Activated T-helper 17 cell treated with anti-CD3 and anti-CD28 coated beads, Interleukin-2, amount 50 U/mL, for 72 hours (primary cell): ENCODE measurements around the gene RIOK1. TPM values are rescaled to one million over a fixed set of nuclear protein-coding genes. Genes with fewer than 3 reads are reported as not detected.

ENCODE experiments used
- ATAC-seq: fragments of 150-1000 bp; cut with Tn5 transposase; replicated peaks from 2 replicates; pipeline ENCODE4 v1.10.0; 2021; ENCODE audit warnings: mild to moderate bottlenecking, moderate library complexity
- H3K27ac Mint-ChIP-seq: one replicate; pipeline ENCODE4 v1.8.0; 2022; ENCODE audit warnings: mixed read lengths
- H3K27me3 Mint-ChIP-seq: one replicate; pipeline ENCODE4 v1.8.0; 2022; ENCODE audit warnings: mixed read lengths
- H3K36me3 Mint-ChIP-seq: one replicate; pipeline ENCODE4 v1.8.0; 2022; ENCODE audit warnings: low read depth, mild to moderate bottlenecking, mixed read lengths
- H3K4me1 Mint-ChIP-seq: one replicate; pipeline ENCODE4 v1.8.0; 2022; ENCODE audit warnings: mixed read lengths
- H3K4me3 Mint-ChIP-seq: one replicate; pipeline ENCODE4 v1.8.0; 2022; ENCODE audit warnings: mild to moderate bottlenecking, mixed read lengths
- H3K9me3 Mint-ChIP-seq: one replicate; pipeline ENCODE4 v1.8.0; 2022; ENCODE audit warnings: mixed read lengths
- total RNA-seq, 2 donors: library from RNA; stranded (reverse); gene quantifications; one replicate each; pipeline ENCODE4 v1.2.3, GENCODE V29; 2022

RIOK1 gene
- total RNA-seq, 2 donors from 2014 or later, result 23.4 to 48.9 TPM

GRCh38 chr6:7390226-7390878, 744 bp downstream of the RIOK1 start:
- peak overlapping the region; percentile 77 for H3K27ac Mint-ChIP-seq
- H3K4me1 Mint-ChIP-seq, result peaks cover 25% of the 10 kb centered on the region
- peak overlapping the region; percentile 85 for H3K4me3 Mint-ChIP-seq
- no peaks in the 10 kb centered on the region for H3K9me3 Mint-ChIP-seq
- no peaks in the 10 kb centered on the region for H3K27me3 Mint-ChIP-seq
- ATAC-seq, result peak; percentile 5
- peaks cover 51% of the 10 kb centered on the region for H3K36me3 Mint-ChIP-seq

- H3K27me3 Mint-ChIP-seq, result no peaks in the 10 kb centered on the region
- H3K36me3 Mint-ChIP-seq, result peaks cover 59% of the 10 kb centered on the region
- no peaks in the 10 kb centered on the region for H3K9me3 Mint-ChIP-seq
- peak overlapping the region; percentile 85 for H3K4me3 Mint-ChIP-seq
- H3K27ac Mint-ChIP-seq, result peak overlapping the region; percentile 77
- no peak for ATAC-seq
- H3K4me1 Mint-ChIP-seq, result peaks cover 25% of the 10 kb centered on the region
Measured at GRCh38 chr6:7391151-7391550, 1.5 kb downstream of the RIOK1 start.

GRCh38 chr6:7392402-7392801, 2.8 kb downstream of the RIOK1 start:
- no peak for ATAC-seq
- H3K4me1 Mint-ChIP-seq, result peaks cover 25% of the 10 kb centered on the region
- peaks cover 70% of the 10 kb centered on the region for H3K36me3 Mint-ChIP-seq
- no peaks in the 10 kb centered on the region for H3K27me3 Mint-ChIP-seq
- H3K27ac Mint-ChIP-seq, result no peak overlapping the region
- peak overlapping the region; percentile 85 for H3K4me3 Mint-ChIP-seq
- no peaks in the 10 kb centered on the region for H3K9me3 Mint-ChIP-seq

GRCh38 chr6:7401075-7401474, 11.5 kb downstream of the RIOK1 start:
- H3K4me1 Mint-ChIP-seq, result no peaks in the 10 kb centered on the region
- no peaks in the 10 kb centered on the region for H3K9me3 Mint-ChIP-seq
- no peak overlapping the region for H3K4me3 Mint-ChIP-seq
- H3K27ac Mint-ChIP-seq, result peak overlapping the region; percentile 4
- no peaks in the 10 kb centered on the region for H3K27me3 Mint-ChIP-seq
- H3K36me3 Mint-ChIP-seq, result peaks cover 99% of the 10 kb centered on the region
- no peak for ATAC-seq

GRCh38 chr6:7402716-7403115, 13.1 kb downstream of the RIOK1 start:
- H3K27me3 Mint-ChIP-seq, result no peaks in the 10 kb centered on the region
- no peaks in the 10 kb centered on the region for H3K9me3 Mint-ChIP-seq

DNA sequence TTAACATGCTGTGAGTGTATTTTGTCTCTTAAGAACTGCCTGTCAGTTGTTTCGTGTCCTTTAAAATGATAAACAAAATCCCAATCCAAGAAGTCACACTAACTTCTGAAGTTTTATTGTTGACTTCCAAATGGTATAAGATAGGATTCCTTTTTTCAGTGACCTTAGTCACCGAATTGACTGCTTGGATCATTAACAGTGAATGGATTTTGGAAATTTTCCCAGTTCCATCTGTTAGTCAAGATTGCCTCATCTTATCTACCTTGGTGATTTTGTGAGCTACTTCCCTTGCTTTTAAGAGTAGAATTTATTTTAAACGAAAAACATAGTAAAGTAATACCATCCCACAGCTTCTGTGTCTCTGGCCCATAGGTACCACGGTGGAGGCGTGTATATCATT, 14.9 kb downstream of the RIOK1 start:
- H3K4me3 Mint-ChIP-seq, result no peak overlapping the region
- H3K4me1 Mint-ChIP-seq, result no peaks in the 10 kb centered on the region
- ATAC-seq, result no peak
- H3K27me3 Mint-ChIP-seq, result no peaks in the 10 kb centered on the region
- no peaks in the 10 kb centered on the region for H3K9me3 Mint-ChIP-seq
- H3K27ac Mint-ChIP-seq, result no peak overlapping the region
- peaks cover 100% of the 10 kb centered on the region for H3K36me3 Mint-ChIP-seq

More at GRCh38 chr6:7402716-7403115, 13.1 kb downstream of the RIOK1 start:
- H3K27ac Mint-ChIP-seq, result no peak overlapping the region
- no peak for ATAC-seq
- H3K4me3 Mint-ChIP-seq, result no peak overlapping the region
- peaks cover 100% of the 10 kb centered on the region for H3K36me3 Mint-ChIP-seq
- H3K4me1 Mint-ChIP-seq, result no peaks in the 10 kb centered on the region

GRCh38 chr6:7406743-7407142, 17.1 kb downstream of the RIOK1 start:
- no peak for ATAC-seq
- Mint-ChIP-seq H3K27me3 (no peaks in the 10 kb centered on the region), H3K27ac (no peak overlapping the region), H3K36me3 (peaks cover 100% of the 10 kb centered on the region), H3K9me3 (no peaks in the 10 kb centered on the region), H3K4me3 (no peak overlapping the region), H3K4me1 (no peaks in the 10 kb centered on the region)

DNA sequence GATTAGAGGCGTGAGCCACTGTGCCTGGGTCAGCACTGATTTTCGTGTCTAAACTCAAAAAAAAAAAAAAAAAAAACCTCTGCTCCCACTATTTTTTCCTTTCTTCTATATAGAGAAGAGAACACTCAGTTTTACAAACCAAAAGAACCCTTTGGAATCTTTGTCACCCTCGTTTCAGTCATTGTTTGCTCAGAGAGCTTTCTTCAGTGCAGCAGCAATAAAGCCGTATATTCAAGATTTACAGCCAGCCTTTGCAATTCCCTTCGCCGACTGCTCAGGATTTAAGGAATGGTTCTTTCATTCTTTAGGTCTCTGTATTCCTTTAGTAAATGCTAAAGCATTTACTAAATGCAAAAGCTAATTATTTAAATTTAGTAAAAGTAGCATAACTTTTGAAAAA, 20.1 kb downstream of the RIOK1 start:
- Mint-ChIP-seq H3K9me3 (no peaks in the 10 kb centered on the region), H3K27me3 (no peaks in the 10 kb centered on the region), H3K4me3 (no peak overlapping the region), H3K27ac (no peak overlapping the region), H3K36me3 (peaks cover 100% of the 10 kb centered on the region), H3K4me1 (no peaks in the 10 kb centered on the region)
- no peak for ATAC-seq

- Mint-ChIP-seq H3K4me1 (no peaks in the 10 kb centered on the region), H3K36me3 (peaks cover 100% of the 10 kb centered on the region), H3K9me3 (no peaks in the 10 kb centered on the region), H3K27ac (peak overlapping the region; percentile 54), H3K27me3 (no peaks in the 10 kb centered on the region), H3K4me3 (no peak overlapping the region)
- no peak for ATAC-seq
Measured at GRCh38 chr6:7410851-7411250, 21.2 kb downstream of the RIOK1 start.

DNA sequence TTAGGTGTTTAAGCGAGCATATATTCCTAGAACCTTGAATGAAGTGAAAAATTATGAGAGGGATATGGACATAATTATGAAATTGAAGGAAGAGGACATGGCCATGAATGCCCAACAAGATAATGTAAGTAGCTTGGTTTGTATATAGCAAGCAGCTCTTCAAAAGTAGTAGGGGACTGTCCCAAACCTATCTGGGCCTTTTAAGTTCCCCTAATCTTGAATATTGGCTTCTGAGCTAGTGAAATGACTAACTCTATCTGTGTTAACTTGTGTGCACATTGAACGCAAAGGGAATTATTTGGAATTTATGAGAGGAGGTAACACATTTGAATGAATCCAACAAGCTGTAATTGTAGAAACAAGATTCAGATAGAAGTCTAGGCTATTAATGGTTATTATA, 21.7 kb downstream of the RIOK1 start:
- no peaks in the 10 kb centered on the region for H3K4me1 Mint-ChIP-seq
- H3K27ac Mint-ChIP-seq, result peak overlapping the region; percentile 54
- H3K27me3 Mint-ChIP-seq, result no peaks in the 10 kb centered on the region
- no peaks in the 10 kb centered on the region for H3K9me3 Mint-ChIP-seq
- no peak overlapping the region for H3K4me3 Mint-ChIP-seq
- no peak for ATAC-seq
- peaks cover 100% of the 10 kb centered on the region for H3K36me3 Mint-ChIP-seq

DNA sequence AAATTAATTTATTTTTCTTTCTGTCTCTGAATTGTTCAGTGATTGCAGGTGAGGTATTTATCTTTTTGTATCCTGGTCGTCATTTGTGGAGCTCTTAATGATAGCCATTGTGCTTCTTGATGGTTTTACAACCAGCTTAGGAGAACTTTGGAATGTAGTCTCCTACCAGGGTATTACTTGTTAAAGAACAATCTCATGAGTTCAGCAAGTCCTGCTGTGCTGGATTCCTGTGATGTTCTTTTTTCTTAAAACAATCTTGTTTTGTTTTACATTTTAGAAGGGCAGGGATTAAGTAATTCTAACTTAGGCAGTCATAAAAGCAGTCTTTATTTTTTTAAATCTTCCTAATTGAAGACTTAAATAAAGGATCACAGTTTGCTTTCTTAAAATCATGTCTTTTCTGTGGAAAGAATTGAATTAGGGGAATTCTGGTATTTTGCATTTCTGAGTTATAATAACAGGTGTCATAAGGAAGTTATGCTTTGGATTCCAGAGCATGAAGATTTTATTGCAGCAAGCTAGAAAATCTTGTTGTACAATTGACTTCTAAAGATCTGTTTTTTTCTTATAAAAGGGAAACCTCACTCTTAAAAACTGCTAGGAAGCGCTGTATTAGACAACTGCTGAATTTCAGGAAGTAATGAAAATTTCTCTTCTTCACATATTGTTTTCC, 23.7 kb downstream of the RIOK1 start:
- Mint-ChIP-seq H3K27me3 (no peaks in the 10 kb centered on the region), H3K4me1 (no peaks in the 10 kb centered on the region), H3K36me3 (peaks cover 100% of the 10 kb centered on the region), H3K9me3 (no peaks in the 10 kb centered on the region), H3K4me3 (no peak overlapping the region), H3K27ac (no peak overlapping the region)
- ATAC-seq, result no peak

DNA sequence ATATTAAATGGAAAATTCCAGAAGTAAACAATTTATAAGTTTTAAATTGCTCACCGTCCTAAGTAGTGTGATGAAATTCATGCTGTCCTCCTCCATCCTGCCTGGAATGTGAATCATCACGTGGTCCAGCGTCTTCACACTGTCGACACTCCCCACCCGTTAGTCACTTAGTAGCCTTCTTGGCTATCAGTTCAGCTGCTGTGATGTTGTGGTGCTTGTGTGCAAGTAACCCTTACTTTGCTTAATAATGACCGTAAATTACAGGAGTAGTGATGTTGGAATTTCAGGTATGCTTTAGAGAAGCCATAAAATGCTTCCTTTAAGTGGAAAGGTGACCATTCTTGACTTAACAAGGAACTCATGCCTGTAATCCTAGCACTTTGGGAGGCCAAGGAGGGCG, 25.2 kb downstream of the RIOK1 start:
- Mint-ChIP-seq H3K27ac (no peak overlapping the region), H3K36me3 (peaks cover 100% of the 10 kb centered on the region), H3K4me3 (no peak overlapping the region), H3K9me3 (no peaks in the 10 kb centered on the region), H3K27me3 (no peaks in the 10 kb centered on the region), H3K4me1 (no peaks in the 10 kb centered on the region)
- ATAC-seq, result no peak

- Mint-ChIP-seq H3K4me3 (no peak overlapping the region), H3K27me3 (no peaks in the 10 kb centered on the region), H3K27ac (no peak overlapping the region), H3K4me1 (no peaks in the 10 kb centered on the region), H3K36me3 (peaks cover 75% of the 10 kb centered on the region), H3K9me3 (no peaks in the 10 kb centered on the region)
- ATAC-seq, result no peak
Measured at GRCh38 chr6:7417684-7418083, 28.1 kb downstream of the RIOK1 start.

DNA sequence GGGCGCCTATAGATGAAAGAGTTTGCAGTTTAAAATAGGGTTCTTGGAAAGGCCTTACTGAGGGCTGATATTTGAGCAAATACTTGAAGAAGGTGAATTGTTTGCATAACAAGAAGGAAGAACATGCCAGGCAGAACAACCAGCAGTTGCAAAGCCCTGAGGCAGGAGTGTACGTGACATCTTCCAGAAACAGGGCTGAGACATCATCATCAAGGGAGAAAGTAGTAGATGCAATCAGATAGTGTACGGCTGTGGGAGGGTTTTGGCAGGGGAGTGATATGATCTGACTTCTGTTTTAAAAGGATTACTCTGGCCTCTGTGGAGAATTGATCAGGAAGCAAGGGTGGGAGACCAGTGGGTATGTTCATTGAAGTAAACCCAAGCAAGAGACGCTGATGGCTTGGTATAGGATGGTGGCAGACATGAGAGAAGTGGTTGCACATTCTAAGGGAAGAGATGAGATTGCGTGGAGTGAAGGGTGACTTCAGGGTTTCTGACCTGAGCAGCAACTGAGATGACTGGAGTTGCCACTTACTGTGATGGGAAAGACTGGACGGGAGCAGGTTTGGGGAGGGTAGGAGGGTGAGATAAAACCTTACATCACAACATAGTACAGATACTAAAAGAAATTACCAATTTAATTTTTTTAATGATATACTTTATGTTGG, 28.8 kb downstream of the RIOK1 start:
- no peaks in the 10 kb centered on the region for H3K9me3 Mint-ChIP-seq
- H3K27me3 Mint-ChIP-seq, result no peaks in the 10 kb centered on the region
- H3K36me3 Mint-ChIP-seq, result peaks cover 68% of the 10 kb centered on the region
- H3K27ac Mint-ChIP-seq, result no peak overlapping the region
- no peak overlapping the region for H3K4me3 Mint-ChIP-seq
- H3K4me1 Mint-ChIP-seq, result no peaks in the 10 kb centered on the region
- ATAC-seq, result no peak

DNA sequence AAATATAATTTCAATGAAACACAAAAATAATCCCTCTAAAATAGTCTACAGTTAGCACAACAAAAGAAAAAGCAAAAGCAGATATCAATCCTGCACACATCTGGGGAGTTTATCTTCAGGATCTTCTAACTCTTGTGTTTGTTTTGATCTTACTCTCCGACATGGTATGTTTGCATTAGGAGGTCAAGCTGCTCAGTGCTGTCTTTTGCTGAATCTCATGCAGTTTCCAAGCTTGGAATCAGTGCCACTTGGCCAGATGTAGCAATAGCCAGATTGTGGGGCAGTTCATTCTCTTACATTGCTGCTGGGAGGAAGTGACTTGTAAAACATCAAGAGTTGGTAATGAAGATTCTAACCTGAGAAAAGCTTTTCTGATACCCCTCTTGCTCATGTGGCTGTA, 29.5 kb downstream of the RIOK1 start:
- H3K27me3 Mint-ChIP-seq, result no peaks in the 10 kb centered on the region
- no peak overlapping the region for H3K4me3 Mint-ChIP-seq
- no peak for ATAC-seq
- H3K4me1 Mint-ChIP-seq, result no peaks in the 10 kb centered on the region
- H3K27ac Mint-ChIP-seq, result no peak overlapping the region
- H3K36me3 Mint-ChIP-seq, result peaks cover 61% of the 10 kb centered on the region
- H3K9me3 Mint-ChIP-seq, result no peaks in the 10 kb centered on the region
